Mesenchymal stem cell (in vitro differentiated cells and primary cell): ENCODE measurements around the gene FBXL7.

Experiments used
- DNase-seq: peaks from one replicate; pipeline ENCODE4 v3.0.0-alpha.2; 2013
- H2AFZ ChIP-seq: one replicate; pipeline ENCODE4 v1.6.1; 2013; ENCODE audit warnings: low read depth, mild to moderate bottlenecking, control low read depth, inconsistent platforms, low read length, moderate library complexity
- H2AK5ac ChIP-seq: 2 replicates; pipeline ENCODE4 v1.6.1; 2013; ENCODE audit warnings: low read length, moderate library complexity, mild to moderate bottlenecking, inconsistent platforms; ENCODE audit not compliant: severe bottlenecking
- H2BK120ac ChIP-seq: one replicate; pipeline ENCODE4 v1.6.1; 2013; ENCODE audit warnings: low read depth, mild to moderate bottlenecking, inconsistent platforms, low read length, moderate library complexity
- H2BK12ac ChIP-seq, 2 experiments: one replicate each; pipeline ENCODE4 v1.6.1; 2013; ENCODE audit warnings: inconsistent platforms in 2 of 2, low read length in 2 of 2, mild to moderate bottlenecking in 2 of 2, moderate library complexity in 2 of 2, control low read depth in 1 of 2
- H2BK15ac ChIP-seq: one replicate; pipeline ENCODE4 v1.6.1; 2013; ENCODE audit warnings: mild to moderate bottlenecking, low read depth, inconsistent platforms; ENCODE audit not compliant: poor library complexity, severe bottlenecking
- H2BK5ac ChIP-seq: 2 replicates; pipeline ENCODE4 v1.6.1; 2013; ENCODE audit warnings: low read depth, mild to moderate bottlenecking, low read length, control low read depth, inconsistent platforms; ENCODE audit not compliant: poor library complexity, severe bottlenecking
- H3K14ac ChIP-seq, 2 experiments: one replicate each; pipeline ENCODE4 v1.6.1; 2013; ENCODE audit warnings: inconsistent platforms in 2 of 2, low read length in 2 of 2, control low read depth in 1 of 2, mild to moderate bottlenecking in 1 of 2, moderate library complexity in 1 of 2
- H3K18ac ChIP-seq, 2 experiments: one replicate each; pipeline ENCODE4 v1.6.1; 2013; ENCODE audit warnings: inconsistent platforms in 2 of 2, low read length in 2 of 2, control low read depth in 1 of 2, low read depth in 1 of 2, mild to moderate bottlenecking in 1 of 2
- H3K23ac ChIP-seq, 2 experiments: one replicate each; pipeline ENCODE4 v1.6.1; 2013; ENCODE audit warnings: inconsistent platforms in 2 of 2, low read length in 2 of 2, mild to moderate bottlenecking in 2 of 2, moderate library complexity in 2 of 2, control low read depth in 1 of 2
- H3K27ac ChIP-seq: 2 replicates; pipeline ENCODE4 v1.5.1; 2013; ENCODE audit warnings: mild to moderate bottlenecking, moderate library complexity, low read length, control low read depth, inconsistent platforms; ENCODE audit not compliant: poor library complexity, severe bottlenecking
- H3K27me3 ChIP-seq, 2 experiments: 2 replicates each; pipeline versions ENCODE4 v1.6.1 to v1.7.0; 2013; ENCODE audit warnings: low read length in 2 of 2, mild to moderate bottlenecking in 2 of 2, moderate library complexity in 2 of 2, control low read depth in 1 of 2, inconsistent platforms in 1 of 2; ENCODE audit not compliant: control insufficient read depth in 1 of 2, insufficient read depth in 1 of 2
- H3K36me3 ChIP-seq, 2 experiments: 2 replicates each; pipeline versions ENCODE4 v1.6.1 to v1.7.0; 2013; ENCODE audit warnings: low read length in 2 of 2, control low read depth in 1 of 2, inconsistent platforms in 1 of 2, low read depth in 1 of 2, mild to moderate bottlenecking in 1 of 2; ENCODE audit not compliant: insufficient read depth in 2 of 2, control insufficient read depth in 1 of 2
- H3K4ac ChIP-seq, 2 experiments: one replicate each; pipeline ENCODE4 v1.6.1; 2013; ENCODE audit warnings: inconsistent platforms in 2 of 2, low read length in 2 of 2, mild to moderate bottlenecking in 2 of 2, moderate library complexity in 2 of 2, control low read depth in 1 of 2, low read depth in 1 of 2
- H3K4me1 ChIP-seq: 2 replicates; pipeline ENCODE4 v1.6.1; 2013; ENCODE audit warnings: low read depth, low read length, control low read depth; ENCODE audit not compliant: control insufficient read depth, insufficient read depth
- H3K4me2 ChIP-seq: 2 replicates; pipeline ENCODE4 v1.6.1; 2013; ENCODE audit warnings: low read length, mild to moderate bottlenecking, inconsistent platforms; ENCODE audit not compliant: poor library complexity, severe bottlenecking
- H3K4me3 ChIP-seq, 2 experiments: 2 replicates each; pipeline versions ENCODE4 v1.5.1 to v1.7.0; 2013; ENCODE audit warnings: low read length in 2 of 2, mild to moderate bottlenecking in 2 of 2, control low read depth in 1 of 2, low read depth in 1 of 2; ENCODE audit not compliant: insufficient read depth in 1 of 2
- H3K79me1 ChIP-seq: replicated peaks from 2 replicates; pipeline ENCODE4 v1.6.1; 2013; ENCODE audit warnings: mild to moderate bottlenecking, control low read depth, low read length, inconsistent platforms; ENCODE audit not compliant: poor library complexity, severe bottlenecking
- H3K9ac ChIP-seq: 2 replicates; pipeline ENCODE4 v1.7.0; 2013; ENCODE audit warnings: mild to moderate bottlenecking, low read length, moderate library complexity
- H3K9me3 ChIP-seq: 2 replicates; pipeline ENCODE4 v1.7.0; 2013; ENCODE audit warnings: mild to moderate bottlenecking, low read length; ENCODE audit not compliant: control insufficient read depth
- H4K8ac ChIP-seq: one replicate; pipeline ENCODE4 v1.6.1; 2013; ENCODE audit warnings: inconsistent platforms, mild to moderate bottlenecking, low read length, moderate library complexity
- H4K91ac ChIP-seq: one replicate; pipeline ENCODE4 v1.6.1; 2013; ENCODE audit warnings: mild to moderate bottlenecking, low read length, inconsistent platforms
- WGBS: methylation state at CpG from one replicate; pipeline ENCODE4 v1.1.7; 2013; ENCODE audit warnings: mixed read lengths; 5-methylcytosine and 5-hydroxymethylcytosine counted together

FBXL7 gene

DNA sequence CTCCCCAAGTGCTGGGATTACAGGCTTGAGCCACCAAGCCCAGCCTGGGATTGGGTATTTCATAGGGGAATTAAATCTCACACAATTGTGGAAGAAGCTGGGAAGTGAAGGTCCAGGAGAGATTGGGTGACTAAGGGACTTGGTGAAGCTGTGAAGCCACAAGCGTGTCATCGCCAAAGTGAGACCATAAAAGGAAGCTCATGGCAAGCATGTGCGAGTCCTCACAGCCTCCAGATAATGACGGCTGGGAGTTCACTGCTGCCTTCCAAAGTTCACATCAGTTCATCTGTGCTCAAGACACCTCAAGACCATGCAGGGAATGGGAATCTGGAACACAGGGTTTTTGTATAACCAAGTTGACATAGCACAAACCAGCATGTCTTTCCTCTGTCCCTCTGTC, 469.0 kb downstream of the FBXL7 start:
- Histone ChIP-seq H3K4me2 (no peak overlapping the region), H3K23ac (no peak overlapping the region), H2BK120ac (no peak overlapping the region), H3K27ac (no peak overlapping the region), H2AFZ (no peak overlapping the region), H3K36me3 (no peaks in the 10 kb centered on the region), H2AK5ac (no peak overlapping the region), H2BK5ac (no peak overlapping the region), H3K4me1 (no peaks in the 10 kb centered on the region), H4K8ac (no peak overlapping the region), H3K79me1 (no peaks in the 10 kb centered on the region), H2BK15ac (no peak overlapping the region), H3K9ac (no peak overlapping the region), H3K14ac (no peak overlapping the region), H3K27me3 (no peaks in the 10 kb centered on the region), H3K9me3 (no peaks in the 10 kb centered on the region), H3K18ac (no peak overlapping the region), H3K4me3 (no peak overlapping the region), H4K91ac (no peak overlapping the region), H3K4ac (no peak overlapping the region), H2BK12ac (no peak overlapping the region)
- DNase-seq, result no peak
- 93% methylated on average over 4 of the region's 4 CpGs for WGBS

DNA sequence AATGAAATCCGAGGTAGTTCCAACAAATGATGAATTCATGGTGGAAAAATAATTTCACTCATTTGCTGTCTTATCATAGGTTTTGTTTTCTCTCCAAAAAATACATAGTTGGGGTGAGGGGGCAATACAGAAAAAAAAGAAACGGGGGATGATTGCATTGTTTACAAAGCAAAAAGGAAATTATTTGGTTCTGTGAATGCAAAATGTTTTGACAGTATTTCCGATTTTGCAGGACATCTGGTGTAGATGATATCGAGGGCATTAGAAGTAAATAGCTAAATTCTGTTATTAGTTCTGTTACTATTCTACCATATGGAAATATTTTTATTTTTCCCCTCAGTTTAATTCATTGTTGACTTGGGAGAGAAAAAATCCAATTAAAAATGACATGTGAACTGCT, 477.9 kb downstream of the FBXL7 start:
- Histone ChIP-seq H4K91ac (no peak overlapping the region), H2BK120ac (no peak overlapping the region), H3K79me1 (no peaks in the 10 kb centered on the region), H2AFZ (no peak overlapping the region), H3K27me3 (no peaks in the 10 kb centered on the region), H2BK12ac (no peak overlapping the region), H3K4me1 (no peaks in the 10 kb centered on the region), H3K4ac (no peak overlapping the region), H3K14ac (no peak overlapping the region), H3K18ac (no peak overlapping the region), H3K9ac (no peak overlapping the region), H2BK5ac (no peak overlapping the region), H2BK15ac (no peak overlapping the region), H4K8ac (no peak overlapping the region), H3K4me3 (no peak overlapping the region), H3K9me3 (peaks cover 8% of the 10 kb centered on the region), H2AK5ac (no peak overlapping the region), H3K27ac (no peak overlapping the region), H3K4me2 (no peak overlapping the region), H3K36me3 (no peaks in the 10 kb centered on the region), H3K23ac (no peak overlapping the region)
- DNase-seq, result no peak
- WGBS, result 89% methylated on average over 3 of the region's 4 CpGs

DNA sequence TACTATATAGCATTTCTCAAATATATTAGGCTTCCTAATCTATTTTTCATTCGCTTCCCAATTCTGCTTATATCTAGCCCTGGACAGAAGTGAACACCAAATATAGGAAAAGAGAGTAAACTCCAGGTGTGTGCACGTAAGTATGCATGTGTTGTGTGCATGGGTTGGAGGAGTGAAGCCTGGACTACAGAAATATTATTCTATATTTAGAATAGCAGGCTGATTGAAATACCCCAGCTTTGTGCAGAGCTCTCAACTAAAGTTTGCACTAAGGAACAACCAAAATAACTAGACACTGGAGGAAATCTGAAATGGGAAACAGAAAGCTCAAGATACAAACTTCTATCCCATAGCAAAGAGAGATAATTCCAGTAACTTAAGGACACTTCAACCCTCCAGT, 480.9 kb downstream of the FBXL7 start:
- no peaks in the 10 kb centered on the region for H3K36me3 ChIP-seq
- no peak overlapping the region for H4K91ac ChIP-seq
- H3K4me3 ChIP-seq, result no peak overlapping the region
- no peak overlapping the region for H3K27ac ChIP-seq
- no peak for DNase-seq
- no peak overlapping the region for H2BK5ac ChIP-seq
- no peak overlapping the region for H2AK5ac ChIP-seq
- H2BK15ac ChIP-seq, result no peak overlapping the region
- no peak overlapping the region for H3K23ac ChIP-seq
- H2AFZ ChIP-seq, result no peak overlapping the region
- H3K18ac ChIP-seq, result no peak overlapping the region
- WGBS, result 100% methylated on average over 1 of the region's 2 CpGs
- no peaks in the 10 kb centered on the region for H3K4me1 ChIP-seq
- H3K27me3 ChIP-seq, result no peaks in the 10 kb centered on the region
- H3K79me1 ChIP-seq, result no peaks in the 10 kb centered on the region
- no peak overlapping the region for H3K14ac ChIP-seq
- no peaks in the 10 kb centered on the region for H3K9me3 ChIP-seq
- no peak overlapping the region for H3K4ac ChIP-seq
- H3K9ac ChIP-seq, result no peak overlapping the region
- H3K4me2 ChIP-seq, result no peak overlapping the region
- H4K8ac ChIP-seq, result no peak overlapping the region
- H2BK12ac ChIP-seq, result no peak overlapping the region
- no peak overlapping the region for H2BK120ac ChIP-seq

DNA sequence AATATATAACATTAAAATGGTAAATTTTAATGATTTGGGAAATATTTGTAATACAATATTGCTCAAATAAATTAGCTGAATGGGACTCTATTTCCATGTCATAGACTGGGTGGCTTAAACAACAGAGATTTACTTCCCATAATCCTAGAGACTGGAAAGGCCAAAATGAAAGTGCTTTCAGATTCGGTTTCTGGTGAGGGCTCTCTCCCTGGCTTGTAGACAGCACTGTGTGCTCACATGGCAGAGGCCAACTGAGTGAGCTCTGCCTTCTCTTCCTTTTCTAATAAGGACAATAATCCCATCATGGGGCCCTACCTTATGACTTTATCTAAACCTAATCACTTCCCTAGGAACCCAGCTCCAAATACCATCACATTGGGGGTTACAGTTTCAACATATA, 483.4 kb downstream of the FBXL7 start:
- no peak overlapping the region for H2BK12ac ChIP-seq
- no peak overlapping the region for H3K23ac ChIP-seq
- peak overlapping the region; percentile 9 for H3K9ac ChIP-seq
- WGBS, result 88% methylated on average over 1 of the region's 1 CpG
- H3K4me1 ChIP-seq, result no peaks in the 10 kb centered on the region
- H3K4me2 ChIP-seq, result no peak overlapping the region
- H3K27ac ChIP-seq, result no peak overlapping the region
- no peak overlapping the region for H2AFZ ChIP-seq
- no peak overlapping the region for H4K8ac ChIP-seq
- no peaks in the 10 kb centered on the region for H3K36me3 ChIP-seq
- H3K4me3 ChIP-seq, result no peak overlapping the region
- H3K79me1 ChIP-seq, result no peaks in the 10 kb centered on the region
- no peak overlapping the region for H2BK15ac ChIP-seq
- no peak overlapping the region for H2BK120ac ChIP-seq
- H3K9me3 ChIP-seq, result no peaks in the 10 kb centered on the region
- H2AK5ac ChIP-seq, result no peak overlapping the region
- H4K91ac ChIP-seq, result no peak overlapping the region
- H3K18ac ChIP-seq, result no peak overlapping the region
- no peaks in the 10 kb centered on the region for H3K27me3 ChIP-seq
- no peak overlapping the region for H3K14ac ChIP-seq
- no peak overlapping the region for H2BK5ac ChIP-seq
- no peak for DNase-seq
- H3K4ac ChIP-seq, result no peak overlapping the region
